GM21529 (cell line): ENCODE measurements around the gene XG.

ENCODE experiments used
- ATAC-seq: cut with Tn5 transposase; IDR thresholded peaks from one replicate; pipeline ENCODE4 v1.9.1; 2021; ENCODE audit not compliant: unreplicated experiment

Gene XG

GRCh38 chrX:2862404-2862803 lies 110.6 kb downstream of the XG start:
- ATAC-seq: no peak

- ATAC-seq: no peak
These were observed 111.8 kb downstream of the XG start for GRCh38 chrX:2863646-2864045.
